ENCODE measurements around the gene RTN4IP1.

Gene RTN4IP1

DNA sequence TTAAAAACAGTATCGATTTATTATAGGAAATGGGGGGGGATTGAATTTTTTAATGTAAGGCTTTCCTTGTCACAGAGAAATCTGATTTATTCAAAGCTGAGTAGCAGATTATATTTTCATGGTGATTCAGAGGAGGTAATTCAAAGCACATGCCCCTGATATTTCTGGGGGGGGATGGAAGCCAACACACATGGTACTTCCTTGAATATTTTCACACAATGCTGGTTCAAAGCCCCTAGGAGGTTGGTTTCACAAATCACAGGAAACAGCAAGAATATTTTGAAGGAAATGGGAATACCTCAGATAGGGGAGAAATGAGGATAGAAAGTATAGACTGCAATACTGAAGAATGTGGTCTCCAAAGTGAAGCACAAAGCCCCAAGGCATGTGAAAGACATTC, 98.8 kb downstream of the RTN4IP1 start:
- no peaks in the 10 kb centered on the region for H3K36me3 Mint-ChIP-seq (ENCODE audit: low read depth)
- H3K27ac Mint-ChIP-seq = no peak overlapping the region
- no peaks in the 10 kb centered on the region for H3K9me3 Mint-ChIP-seq
- peaks cover 9% of the 10 kb centered on the region for H3K27me3 Mint-ChIP-seq (ENCODE audit: low read depth)
- no peaks in the 10 kb centered on the region for H3K4me1 Mint-ChIP-seq
- no peak overlapping the region for H3K4me3 Mint-ChIP-seq
- TF ChIP-seq, protein P1, sequence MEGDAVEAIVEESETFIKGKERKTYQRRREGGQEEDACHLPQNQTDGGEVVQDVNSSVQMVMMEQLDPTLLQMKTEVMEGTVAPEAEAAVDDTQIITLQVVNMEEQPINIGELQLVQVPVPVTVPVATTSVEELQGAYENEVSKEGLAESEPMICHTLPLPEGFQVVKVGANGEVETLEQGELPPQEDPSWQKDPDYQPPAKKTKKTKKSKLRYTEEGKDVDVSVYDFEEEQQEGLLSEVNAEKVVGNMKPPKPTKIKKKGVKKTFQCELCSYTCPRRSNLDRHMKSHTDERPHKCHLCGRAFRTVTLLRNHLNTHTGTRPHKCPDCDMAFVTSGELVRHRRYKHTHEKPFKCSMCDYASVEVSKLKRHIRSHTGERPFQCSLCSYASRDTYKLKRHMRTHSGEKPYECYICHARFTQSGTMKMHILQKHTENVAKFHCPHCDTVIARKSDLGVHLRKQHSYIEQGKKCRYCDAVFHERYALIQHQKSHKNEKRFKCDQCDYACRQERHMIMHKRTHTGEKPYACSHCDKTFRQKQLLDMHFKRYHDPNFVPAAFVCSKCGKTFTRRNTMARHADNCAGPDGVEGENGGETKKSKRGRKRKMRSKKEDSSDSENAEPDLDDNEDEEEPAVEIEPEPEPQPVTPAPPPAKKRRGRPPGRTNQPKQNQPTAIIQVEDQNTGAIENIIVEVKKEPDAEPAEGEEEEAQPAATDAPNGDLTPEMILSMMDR (IDR thresholded peaks at IDR 0.05; ENCODE audit: unreplicated experiment in 3 of 3) = no peak

DNA sequence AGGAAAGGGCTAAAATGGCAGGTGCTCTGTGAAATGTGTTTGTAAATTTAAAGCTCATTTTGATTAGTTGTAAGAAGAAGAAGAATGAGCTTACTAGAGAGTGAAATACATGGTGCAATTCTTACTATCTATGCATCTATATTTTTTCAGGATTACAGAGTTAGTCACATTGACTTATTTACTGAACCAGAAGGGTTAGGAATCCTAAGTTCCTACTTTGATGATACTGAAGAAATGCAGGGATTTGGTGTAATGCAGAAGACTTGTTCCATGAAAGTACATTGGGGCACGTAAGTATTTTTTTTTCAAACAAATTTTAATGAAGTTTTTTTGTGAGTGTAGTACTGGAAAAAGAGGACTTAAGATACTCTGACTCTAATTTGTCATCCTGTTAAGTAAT, 99.3 kb downstream of the RTN4IP1 start:
- Mint-ChIP-seq H3K27me3 (ENCODE audit: low read depth) (peaks cover 9% of the 10 kb centered on the region), H3K4me1 (no peaks in the 10 kb centered on the region), H3K9me3 (no peaks in the 10 kb centered on the region), H3K36me3 (ENCODE audit: low read depth) (no peaks in the 10 kb centered on the region), H3K27ac (no peak overlapping the region), H3K4me3 (no peak overlapping the region)
- TF ChIP-seq, protein P1 (IDR thresholded peaks at IDR 0.05; ENCODE audit: unreplicated experiment in 3 of 3) = no peak

DNA sequence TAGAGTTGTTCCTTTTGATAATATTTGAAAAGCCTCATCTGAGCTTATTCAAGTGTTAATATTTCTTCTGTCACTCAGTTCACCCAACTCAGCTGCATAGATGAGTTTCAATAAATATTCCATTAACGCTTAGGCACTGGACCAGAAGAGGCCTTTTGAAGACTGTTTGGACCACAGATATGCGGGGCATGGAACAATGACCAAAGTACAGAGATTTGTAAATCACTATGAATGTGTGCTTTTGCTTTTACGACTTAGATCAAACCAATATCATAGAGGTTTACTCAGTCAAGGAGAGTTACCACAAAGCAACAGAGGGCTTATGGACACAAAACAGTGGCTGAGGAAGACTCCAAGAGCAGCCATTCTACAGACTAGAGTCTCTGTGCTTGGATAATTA, 99.9 kb downstream of the RTN4IP1 start:
- no peaks in the 10 kb centered on the region for H3K36me3 Mint-ChIP-seq (ENCODE audit: low read depth)
- no peak overlapping the region for H3K27ac Mint-ChIP-seq
- TF ChIP-seq, protein P1 (IDR thresholded peaks at IDR 0.05; ENCODE audit: unreplicated experiment in 3 of 3) = no peak
- H3K9me3 Mint-ChIP-seq = no peaks in the 10 kb centered on the region
- no peak overlapping the region for H3K4me3 Mint-ChIP-seq
- no peaks in the 10 kb centered on the region for H3K4me1 Mint-ChIP-seq
- peaks cover 9% of the 10 kb centered on the region for H3K27me3 Mint-ChIP-seq (ENCODE audit: low read depth)

DNA sequence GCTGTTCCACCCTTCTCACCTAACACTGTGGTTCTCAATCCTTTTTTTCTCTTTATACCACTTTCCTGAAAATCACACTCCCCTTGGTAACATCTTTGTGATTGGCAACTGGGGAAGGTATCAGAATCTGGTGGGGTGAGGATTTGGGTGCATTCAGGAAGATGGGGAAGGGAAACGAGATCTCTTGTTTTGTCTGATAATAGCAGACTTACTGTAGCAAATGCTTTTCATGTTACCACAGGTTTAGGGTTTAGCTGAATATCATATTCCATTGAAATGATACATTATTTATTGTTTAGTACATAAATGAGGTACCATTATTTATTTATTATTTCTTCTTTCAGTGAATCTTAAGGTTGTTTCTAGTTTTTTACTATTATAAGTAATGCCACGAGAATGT, 100.8 kb downstream of the RTN4IP1 start:
- peaks cover 9% of the 10 kb centered on the region for H3K27me3 Mint-ChIP-seq (ENCODE audit: low read depth)
- no peaks in the 10 kb centered on the region for H3K4me1 Mint-ChIP-seq
- TF ChIP-seq, protein P1 (IDR thresholded peaks at IDR 0.05; ENCODE audit: unreplicated experiment in 3 of 3) = no peak
- no peak overlapping the region for H3K27ac Mint-ChIP-seq
- H3K9me3 Mint-ChIP-seq = no peaks in the 10 kb centered on the region
- H3K36me3 Mint-ChIP-seq (ENCODE audit: low read depth) = no peaks in the 10 kb centered on the region
- no peak overlapping the region for H3K4me3 Mint-ChIP-seq

DNA sequence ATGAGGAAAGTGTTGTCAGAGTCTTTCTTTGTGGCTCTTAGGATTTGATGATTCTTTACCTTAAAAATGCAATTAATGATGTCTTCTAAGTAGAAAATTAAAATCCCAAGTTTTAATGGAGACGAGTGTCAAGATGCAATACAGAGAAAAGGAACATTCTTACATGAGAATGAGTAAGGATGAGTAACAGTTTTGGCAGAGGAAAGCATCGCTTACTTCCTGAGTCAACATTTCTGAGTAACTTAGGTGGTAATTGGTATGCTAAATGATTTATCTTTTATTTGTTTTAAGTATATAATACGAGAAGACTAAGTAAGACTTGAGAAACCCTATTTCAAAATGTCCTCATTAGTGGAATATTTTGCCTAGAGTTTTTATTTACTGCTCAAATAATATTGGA, 101.3 kb downstream of the RTN4IP1 start:
- Mint-ChIP-seq H3K4me1 (no peaks in the 10 kb centered on the region), H3K27ac (no peak overlapping the region), H3K4me3 (no peak overlapping the region), H3K27me3 (ENCODE audit: low read depth) (peaks cover 7% of the 10 kb centered on the region), H3K9me3 (no peaks in the 10 kb centered on the region), H3K36me3 (ENCODE audit: low read depth) (no peaks in the 10 kb centered on the region)
- TF ChIP-seq, protein P1 (IDR thresholded peaks at IDR 0.05; ENCODE audit: unreplicated experiment in 3 of 3) = no peak

DNA sequence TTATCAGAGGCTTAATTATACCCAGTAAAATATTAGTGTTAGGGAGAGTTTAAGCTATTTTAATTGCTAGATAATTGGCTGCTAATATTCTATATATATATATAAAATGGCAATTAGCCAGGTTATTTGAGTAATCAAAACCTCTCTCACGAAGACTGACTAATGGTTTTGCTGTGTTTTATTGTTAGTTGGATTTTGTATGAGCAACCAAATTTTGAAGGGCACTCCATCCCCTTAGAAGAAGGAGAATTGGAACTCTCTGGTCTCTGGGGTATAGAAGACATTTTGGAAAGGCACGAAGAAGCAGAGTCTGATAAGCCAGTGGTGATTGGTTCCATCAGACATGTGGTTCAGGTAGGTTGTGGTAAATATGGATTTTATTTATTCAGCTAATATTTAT, 102.2 kb downstream of the RTN4IP1 start:
- Mint-ChIP-seq H3K36me3 (ENCODE audit: low read depth) (no peaks in the 10 kb centered on the region), H3K4me1 (no peaks in the 10 kb centered on the region), H3K27me3 (ENCODE audit: low read depth) (peaks cover 7% of the 10 kb centered on the region), H3K4me3 (no peak overlapping the region), H3K9me3 (no peaks in the 10 kb centered on the region), H3K27ac (no peak overlapping the region)
- TF ChIP-seq, protein P1 (IDR thresholded peaks at IDR 0.05; ENCODE audit: unreplicated experiment in 3 of 3) = no peak
